ENCODE data around the gene KANSL1.
A peak's percentile ranks its signal among the peaks of the same experiment; 100 is the strongest.

KANSL1 gene

GRCh38 chr17:46121165-46121764, 72.0 kb downstream of the KANSL1 start:
- WGBS = 97% methylated on average over 1 of the region's 1 CpG
- Histone ChIP-seq H2AK5ac (ENCODE audit: low read length, severe bottlenecking) (no peak overlapping the region), H2BK15ac (ENCODE audit: low read depth, poor library complexity, severe bottlenecking) (no peak overlapping the region), H3K14ac (ENCODE audit: low read length in 2 of 2) (peak overlapping the region in 1 of 2 experiments; percentile 13), H4K8ac (ENCODE audit: low read length) (no peak overlapping the region), H3K4ac (ENCODE audit: low read depth in 1 of 2, low read length in 2 of 2) (no peak overlapping the region), H4K91ac (ENCODE audit: low read length) (no peak overlapping the region), H3K4me3 (ENCODE audit: insufficient read depth in 1 of 2, low read depth in 1 of 2, low read length in 2 of 2) (no peak overlapping the region), H3K36me3 (ENCODE audit: control insufficient read depth in 1 of 2, insufficient read depth in 2 of 2, low read depth in 1 of 2, low read length in 2 of 2) (peaks cover under 1 to 6% of the 10 kb centered on the region in 2 experiments), H3K18ac (ENCODE audit: low read depth in 1 of 2, low read length in 2 of 2) (no peak overlapping the region), H3K79me1 (replicated peaks; ENCODE audit: low read length, poor library complexity, severe bottlenecking) (peaks cover 6% of the 10 kb centered on the region), H3K4me1 (ENCODE audit: control insufficient read depth, insufficient read depth, low read depth, low read length) (peaks cover under 1% of the 10 kb centered on the region), H2AFZ (ENCODE audit: low read depth, low read length) (no peak overlapping the region), H3K27ac (ENCODE audit: low read length, poor library complexity, severe bottlenecking) (no peak overlapping the region), H3K4me2 (ENCODE audit: low read length, poor library complexity, severe bottlenecking) (no peak overlapping the region), H2BK120ac (ENCODE audit: low read depth, low read length) (no peak overlapping the region), H2BK5ac (ENCODE audit: low read depth, low read length, poor library complexity, severe bottlenecking) (no peak overlapping the region), H3K23ac (ENCODE audit: low read length in 2 of 2) (no peak overlapping the region), H2BK12ac (ENCODE audit: low read length in 2 of 2) (no peak overlapping the region), H3K9ac (ENCODE audit: low read length) (no peak overlapping the region), H3K9me3 (ENCODE audit: control insufficient read depth, low read length) (no peaks in the 10 kb centered on the region), H3K27me3 (ENCODE audit: control insufficient read depth in 1 of 2, insufficient read depth in 1 of 2, low read length in 2 of 2) (no peaks in the 10 kb centered on the region)
- no peak for DNase-seq

- Histone ChIP-seq H4K91ac (ENCODE audit: low read length) (no peak overlapping the region), H3K27me3 (ENCODE audit: control insufficient read depth in 1 of 2, insufficient read depth in 1 of 2, low read length in 2 of 2) (no peaks in the 10 kb centered on the region), H3K27ac (ENCODE audit: low read length, poor library complexity, severe bottlenecking) (no peak overlapping the region), H2BK15ac (ENCODE audit: low read depth, poor library complexity, severe bottlenecking) (no peak overlapping the region), H3K4me2 (ENCODE audit: low read length, poor library complexity, severe bottlenecking) (no peak overlapping the region), H2AK5ac (ENCODE audit: low read length, severe bottlenecking) (no peak overlapping the region), H3K4ac (ENCODE audit: low read depth in 1 of 2, low read length in 2 of 2) (no peak overlapping the region), H3K79me1 (replicated peaks; ENCODE audit: low read length, poor library complexity, severe bottlenecking) (peaks cover 6% of the 10 kb centered on the region), H2AFZ (ENCODE audit: low read depth, low read length) (no peak overlapping the region), H3K18ac (ENCODE audit: low read depth in 1 of 2, low read length in 2 of 2) (no peak overlapping the region), H3K9ac (ENCODE audit: low read length) (no peak overlapping the region), H3K36me3 (ENCODE audit: control insufficient read depth in 1 of 2, insufficient read depth in 2 of 2, low read depth in 1 of 2, low read length in 2 of 2) (peaks cover 3 to 6% of the 10 kb centered on the region in 2 experiments), H3K14ac (ENCODE audit: low read length in 2 of 2) (no peak overlapping the region), H2BK5ac (ENCODE audit: low read depth, low read length, poor library complexity, severe bottlenecking) (no peak overlapping the region), H4K8ac (ENCODE audit: low read length) (no peak overlapping the region), H3K9me3 (ENCODE audit: control insufficient read depth, low read length) (no peaks in the 10 kb centered on the region), H3K23ac (ENCODE audit: low read length in 2 of 2) (no peak overlapping the region), H3K4me1 (ENCODE audit: control insufficient read depth, insufficient read depth, low read depth, low read length) (peaks cover 3% of the 10 kb centered on the region), H2BK120ac (ENCODE audit: low read depth, low read length) (no peak overlapping the region), H2BK12ac (ENCODE audit: low read length in 2 of 2) (no peak overlapping the region), H3K4me3 (ENCODE audit: insufficient read depth in 1 of 2, low read depth in 1 of 2, low read length in 2 of 2) (no peak overlapping the region)
- WGBS = 95% methylated on average over 3 of the region's 3 CpGs
- DNase-seq = no peak
These were observed 72.7 kb downstream of the KANSL1 start for GRCh38 chr17:46120537-46120936.

- Histone ChIP-seq H3K9me3 (ENCODE audit: control insufficient read depth, low read length) (no peaks in the 10 kb centered on the region), H2BK120ac (ENCODE audit: low read depth, low read length) (no peak overlapping the region), H3K4ac (ENCODE audit: low read depth in 1 of 2, low read length in 2 of 2) (no peak overlapping the region), H3K14ac (ENCODE audit: low read length in 2 of 2) (no peak overlapping the region), H3K23ac (ENCODE audit: low read length in 2 of 2) (no peak overlapping the region), H2AK5ac (ENCODE audit: low read length, severe bottlenecking) (no peak overlapping the region), H3K27ac (ENCODE audit: low read length, poor library complexity, severe bottlenecking) (no peak overlapping the region), H3K4me3 (ENCODE audit: insufficient read depth in 1 of 2, low read depth in 1 of 2, low read length in 2 of 2) (no peak overlapping the region), H3K18ac (ENCODE audit: low read depth in 1 of 2, low read length in 2 of 2) (no peak overlapping the region), H3K27me3 (ENCODE audit: control insufficient read depth in 1 of 2, insufficient read depth in 1 of 2, low read length in 2 of 2) (no peaks in the 10 kb centered on the region), H2AFZ (ENCODE audit: low read depth, low read length) (no peak overlapping the region), H3K9ac (ENCODE audit: low read length) (no peak overlapping the region), H4K91ac (ENCODE audit: low read length) (no peak overlapping the region), H2BK5ac (ENCODE audit: low read depth, low read length, poor library complexity, severe bottlenecking) (no peak overlapping the region), H4K8ac (ENCODE audit: low read length) (no peak overlapping the region), H3K36me3 (ENCODE audit: control insufficient read depth in 1 of 2, insufficient read depth in 2 of 2, low read depth in 1 of 2, low read length in 2 of 2) (peaks cover 3 to 6% of the 10 kb centered on the region in 2 experiments), H3K4me2 (ENCODE audit: low read length, poor library complexity, severe bottlenecking) (no peak overlapping the region), H3K79me1 (replicated peaks; ENCODE audit: low read length, poor library complexity, severe bottlenecking) (peaks cover 6% of the 10 kb centered on the region), H2BK15ac (ENCODE audit: low read depth, poor library complexity, severe bottlenecking) (no peak overlapping the region), H3K4me1 (ENCODE audit: control insufficient read depth, insufficient read depth, low read depth, low read length) (peaks cover 4% of the 10 kb centered on the region), H2BK12ac (ENCODE audit: low read length in 2 of 2) (no peak overlapping the region)
- no peak for DNase-seq
These were observed 73.2 kb downstream of the KANSL1 start for GRCh38 chr17:46120078-46120477.

GRCh38 chr17:46118964-46119363, 74.3 kb downstream of the KANSL1 start:
- Histone ChIP-seq H2BK120ac (ENCODE audit: low read depth, low read length) (no peak overlapping the region), H3K9ac (ENCODE audit: low read length) (no peak overlapping the region), H2AFZ (ENCODE audit: low read depth, low read length) (no peak overlapping the region), H3K23ac (ENCODE audit: low read length in 2 of 2) (no peak overlapping the region), H3K36me3 (ENCODE audit: control insufficient read depth in 1 of 2, insufficient read depth in 2 of 2, low read depth in 1 of 2, low read length in 2 of 2) (peaks cover 3 to 6% of the 10 kb centered on the region in 2 experiments), H3K4ac (ENCODE audit: low read depth in 1 of 2, low read length in 2 of 2) (no peak overlapping the region), H3K18ac (ENCODE audit: low read depth in 1 of 2, low read length in 2 of 2) (no peak overlapping the region), H2AK5ac (ENCODE audit: low read length, severe bottlenecking) (no peak overlapping the region), H3K9me3 (ENCODE audit: control insufficient read depth, low read length) (no peaks in the 10 kb centered on the region), H3K4me3 (ENCODE audit: insufficient read depth in 1 of 2, low read depth in 1 of 2, low read length in 2 of 2) (no peak overlapping the region), H3K14ac (ENCODE audit: low read length in 2 of 2) (no peak overlapping the region), H3K4me2 (ENCODE audit: low read length, poor library complexity, severe bottlenecking) (no peak overlapping the region), H3K27me3 (ENCODE audit: control insufficient read depth in 1 of 2, insufficient read depth in 1 of 2, low read length in 2 of 2) (no peaks in the 10 kb centered on the region), H4K8ac (ENCODE audit: low read length) (no peak overlapping the region), H3K27ac (ENCODE audit: low read length, poor library complexity, severe bottlenecking) (no peak overlapping the region), H2BK12ac (ENCODE audit: low read length in 2 of 2) (no peak overlapping the region), H3K79me1 (replicated peaks; ENCODE audit: low read length, poor library complexity, severe bottlenecking) (peaks cover 6% of the 10 kb centered on the region), H2BK15ac (ENCODE audit: low read depth, poor library complexity, severe bottlenecking) (no peak overlapping the region), H4K91ac (ENCODE audit: low read length) (no peak overlapping the region), H2BK5ac (ENCODE audit: low read depth, low read length, poor library complexity, severe bottlenecking) (no peak overlapping the region), H3K4me1 (ENCODE audit: control insufficient read depth, insufficient read depth, low read depth, low read length) (peaks cover 6% of the 10 kb centered on the region)
- 95% methylated on average over 5 of the region's 5 CpGs for WGBS
- DNase-seq = no peak

All from mesenchymal stem cell (in vitro differentiated cells and primary cell).